HG03025 (cell line): ENCODE data around the gene PRKCA.

Experiments used
- ATAC-seq: cut with Tn5 transposase; IDR thresholded peaks from one replicate; pipeline ENCODE4 v1.9.1; 2021; ENCODE audit warnings: mild to moderate bottlenecking, moderate library complexity; ENCODE audit not compliant: unreplicated experiment, low FRiP score

The PRKCA gene

GRCh38 chr17:66630828-66631472 lies 328.5 kb downstream of the PRKCA start:
- ATAC-seq, result no peak

GRCh38 chr17:66632731-66633130 lies 330.3 kb downstream of the PRKCA start:
- ATAC-seq, result no peak

GRCh38 chr17:66633317-66633965 lies 331.0 kb downstream of the PRKCA start:
- no peak for ATAC-seq

GRCh38 chr17:66634193-66634592 lies 331.8 kb downstream of the PRKCA start:
- no peak for ATAC-seq

- ATAC-seq, result no peak
Measured at GRCh38 chr17:66635386-66636045, 333.1 kb downstream of the PRKCA start.

GRCh38 chr17:66636111-66636510 lies 333.7 kb downstream of the PRKCA start:
- no peak for ATAC-seq

GRCh38 chr17:66637491-66637890 lies 335.1 kb downstream of the PRKCA start:
- ATAC-seq, result no peak

- ATAC-seq, result no peak
Measured at GRCh38 chr17:66638707-66639479, 336.5 kb downstream of the PRKCA start.

- no peak for ATAC-seq
Measured at GRCh38 chr17:66643815-66644710, 341.6 kb downstream of the PRKCA start.

GRCh38 chr17:66645259-66645658 lies 342.8 kb downstream of the PRKCA start:
- no peak for ATAC-seq

GRCh38 chr17:66647391-66647983 lies 345.1 kb downstream of the PRKCA start:
- ATAC-seq, result no peak

GRCh38 chr17:66649818-66650543 lies 347.6 kb downstream of the PRKCA start:
- ATAC-seq, result no peak

GRCh38 chr17:66650544-66650877 lies 348.1 kb downstream of the PRKCA start:
- ATAC-seq, result no peak

- no peak for ATAC-seq
Measured at GRCh38 chr17:66652840-66653507, 350.6 kb downstream of the PRKCA start.

- ATAC-seq, result no peak
Measured at GRCh38 chr17:66654106-66654740, 351.8 kb downstream of the PRKCA start.

GRCh38 chr17:66654764-66655163 lies 352.4 kb downstream of the PRKCA start:
- ATAC-seq, result no peak

- ATAC-seq, result no peak
Measured at GRCh38 chr17:66655461-66655860, 353.0 kb downstream of the PRKCA start.

- ATAC-seq, result no peak
Measured at GRCh38 chr17:66655861-66656260, 353.4 kb downstream of the PRKCA start.
